ENCODE data around the gene HES3.

HES3 gene

DNA sequence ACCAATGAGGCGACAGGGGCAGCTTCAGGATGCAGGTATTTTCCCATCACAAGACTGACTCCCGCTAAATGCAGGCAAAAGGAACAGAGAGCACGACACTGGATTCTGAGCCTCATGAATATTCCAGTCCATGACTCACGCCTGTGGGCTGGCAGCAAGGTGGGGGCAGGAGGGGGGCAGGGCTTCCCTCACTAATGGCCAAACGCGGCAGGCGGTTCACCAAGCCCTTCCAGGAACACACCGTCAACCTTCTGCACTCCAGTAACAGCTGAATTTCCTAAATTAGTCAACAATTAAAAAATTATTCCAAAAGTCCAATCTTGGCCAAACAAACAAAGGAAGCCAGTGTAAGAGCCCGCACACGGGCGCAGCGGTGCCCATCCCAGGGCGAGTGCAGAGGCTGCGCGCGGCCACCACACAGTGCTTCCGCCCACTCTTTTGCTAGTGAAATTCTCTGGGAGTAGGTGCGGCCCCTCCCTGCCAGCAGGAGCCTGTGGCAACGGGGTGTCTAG, 29.5 kb downstream of the HES3 start:
- H3K4me3 ChIP-seq (replicated peaks; ENCODE audit: insufficient read depth, low read length): no peak overlapping the region
- H3K27me3 ChIP-seq (ENCODE audit: insufficient read depth, poor library complexity, severe bottlenecking): no peaks in the 10 kb centered on the region
- TF ChIP-seq GABPA (IDR thresholded peaks at IDR 0.05; ENCODE audit: low read depth): no peak
- TF ChIP-seq SPI1 (IDR thresholded peaks at IDR 0.05; ENCODE audit: borderline replicate concordance, low read depth): no peak
- TF ChIP-seq, protein P1, sequence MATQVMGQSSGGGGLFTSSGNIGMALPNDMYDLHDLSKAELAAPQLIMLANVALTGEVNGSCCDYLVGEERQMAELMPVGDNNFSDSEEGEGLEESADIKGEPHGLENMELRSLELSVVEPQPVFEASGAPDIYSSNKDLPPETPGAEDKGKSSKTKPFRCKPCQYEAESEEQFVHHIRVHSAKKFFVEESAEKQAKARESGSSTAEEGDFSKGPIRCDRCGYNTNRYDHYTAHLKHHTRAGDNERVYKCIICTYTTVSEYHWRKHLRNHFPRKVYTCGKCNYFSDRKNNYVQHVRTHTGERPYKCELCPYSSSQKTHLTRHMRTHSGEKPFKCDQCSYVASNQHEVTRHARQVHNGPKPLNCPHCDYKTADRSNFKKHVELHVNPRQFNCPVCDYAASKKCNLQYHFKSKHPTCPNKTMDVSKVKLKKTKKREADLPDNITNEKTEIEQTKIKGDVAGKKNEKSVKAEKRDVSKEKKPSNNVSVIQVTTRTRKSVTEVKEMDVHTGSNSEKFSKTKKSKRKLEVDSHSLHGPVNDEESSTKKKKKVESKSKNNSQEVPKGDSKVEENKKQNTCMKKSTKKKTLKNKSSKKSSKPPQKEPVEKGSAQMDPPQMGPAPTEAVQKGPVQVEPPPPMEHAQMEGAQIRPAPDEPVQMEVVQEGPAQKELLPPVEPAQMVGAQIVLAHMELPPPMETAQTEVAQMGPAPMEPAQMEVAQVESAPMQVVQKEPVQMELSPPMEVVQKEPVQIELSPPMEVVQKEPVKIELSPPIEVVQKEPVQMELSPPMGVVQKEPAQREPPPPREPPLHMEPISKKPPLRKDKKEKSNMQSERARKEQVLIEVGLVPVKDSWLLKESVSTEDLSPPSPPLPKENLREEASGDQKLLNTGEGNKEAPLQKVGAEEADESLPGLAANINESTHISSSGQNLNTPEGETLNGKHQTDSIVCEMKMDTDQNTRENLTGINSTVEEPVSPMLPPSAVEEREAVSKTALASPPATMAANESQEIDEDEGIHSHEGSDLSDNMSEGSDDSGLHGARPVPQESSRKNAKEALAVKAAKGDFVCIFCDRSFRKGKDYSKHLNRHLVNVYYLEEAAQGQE (IDR thresholded peaks at IDR 0.05; ENCODE audit: insufficient replicate concordance, low read depth): no peak
- no peak for TF ChIP-seq POLR2AphosphoS5 (IDR thresholded peaks at IDR 0.05; ENCODE audit: low read depth)
- no peak for TF ChIP-seq CTCF (IDR thresholded peaks at IDR 0.05; ENCODE audit: insufficient read depth, low read length)
- no peak overlapping the region for H3K27ac ChIP-seq (replicated peaks)
- DNase-seq (ENCODE audit: low read depth in 1 of 2, low spot score in 1 of 2): no peak

DNA sequence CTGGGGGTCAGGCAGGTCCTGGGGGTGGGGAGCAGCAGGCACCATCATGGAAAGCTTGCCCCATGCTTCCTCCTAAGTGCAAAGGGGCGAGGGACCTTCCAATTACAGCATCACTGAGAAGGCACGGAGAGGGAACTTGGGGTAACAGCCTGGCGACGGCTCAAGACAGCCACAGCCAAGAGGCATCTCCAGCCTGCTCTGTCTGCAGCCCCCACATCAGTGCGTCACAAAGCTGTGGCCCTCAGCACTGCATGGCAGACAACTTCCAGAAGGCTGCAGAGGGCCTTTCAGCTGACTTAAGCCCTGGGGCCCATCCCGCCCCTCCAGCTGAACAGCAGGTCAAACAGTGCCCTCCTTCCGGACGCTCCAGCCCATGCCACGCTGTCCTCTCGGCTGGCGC, 30.1 kb downstream of the HES3 start:
- no peaks in the 10 kb centered on the region for H3K27me3 ChIP-seq (ENCODE audit: insufficient read depth, poor library complexity, severe bottlenecking)
- no peak for DNase-seq (ENCODE audit: low read depth in 1 of 2, low spot score in 1 of 2)
- H3K4me3 ChIP-seq (replicated peaks; ENCODE audit: insufficient read depth, low read length): no peak overlapping the region
- no peak for TF ChIP-seq CTCF (IDR thresholded peaks at IDR 0.05; ENCODE audit: insufficient read depth, low read length)
- no peak for TF ChIP-seq GABPA (IDR thresholded peaks at IDR 0.05; ENCODE audit: low read depth)
- TF ChIP-seq, protein P1 (IDR thresholded peaks at IDR 0.05; ENCODE audit: insufficient replicate concordance, low read depth): no peak
- TF ChIP-seq POLR2AphosphoS5 (IDR thresholded peaks at IDR 0.05; ENCODE audit: low read depth): no peak
- no peak for TF ChIP-seq SPI1 (IDR thresholded peaks at IDR 0.05; ENCODE audit: borderline replicate concordance, low read depth)
- H3K27ac ChIP-seq (replicated peaks): no peak overlapping the region

- TF ChIP-seq POLR2AphosphoS5 (IDR thresholded peaks at IDR 0.05; ENCODE audit: low read depth): no peak
- TF ChIP-seq, protein P1 (IDR thresholded peaks at IDR 0.05; ENCODE audit: insufficient replicate concordance, low read depth): no peak
- no peak for TF ChIP-seq CTCF (IDR thresholded peaks at IDR 0.05; ENCODE audit: insufficient read depth, low read length)
- no peak for TF ChIP-seq SPI1 (IDR thresholded peaks at IDR 0.05; ENCODE audit: borderline replicate concordance, low read depth)
- TF ChIP-seq GABPA (IDR thresholded peaks at IDR 0.05; ENCODE audit: low read depth): no peak
- H3K4me3 ChIP-seq (replicated peaks; ENCODE audit: insufficient read depth, low read length): no peak overlapping the region
- no peaks in the 10 kb centered on the region for H3K27me3 ChIP-seq (ENCODE audit: insufficient read depth, poor library complexity, severe bottlenecking)
- no peak overlapping the region for H3K27ac ChIP-seq (replicated peaks)
- DNase-seq (ENCODE audit: low read depth in 1 of 2, low spot score in 1 of 2): no peak
These were observed 30.7 kb downstream of the HES3 start for GRCh38 chr1:6274622-6275139.
